GM21390 (cell line): Measurements from ENCODE around the gene TNFRSF19.
"Not testable (repeated sequence)": the region's sequence is repeated elsewhere in the genome, so short reads cannot be mapped to it uniquely, and the experiment has no call there.

Source experiments
- ATAC-seq: cut with Tn5 transposase; IDR thresholded peaks from one replicate; pipeline ENCODE4 v1.9.1; 2021; ENCODE audit not compliant: unreplicated experiment

Gene TNFRSF19

DNA sequence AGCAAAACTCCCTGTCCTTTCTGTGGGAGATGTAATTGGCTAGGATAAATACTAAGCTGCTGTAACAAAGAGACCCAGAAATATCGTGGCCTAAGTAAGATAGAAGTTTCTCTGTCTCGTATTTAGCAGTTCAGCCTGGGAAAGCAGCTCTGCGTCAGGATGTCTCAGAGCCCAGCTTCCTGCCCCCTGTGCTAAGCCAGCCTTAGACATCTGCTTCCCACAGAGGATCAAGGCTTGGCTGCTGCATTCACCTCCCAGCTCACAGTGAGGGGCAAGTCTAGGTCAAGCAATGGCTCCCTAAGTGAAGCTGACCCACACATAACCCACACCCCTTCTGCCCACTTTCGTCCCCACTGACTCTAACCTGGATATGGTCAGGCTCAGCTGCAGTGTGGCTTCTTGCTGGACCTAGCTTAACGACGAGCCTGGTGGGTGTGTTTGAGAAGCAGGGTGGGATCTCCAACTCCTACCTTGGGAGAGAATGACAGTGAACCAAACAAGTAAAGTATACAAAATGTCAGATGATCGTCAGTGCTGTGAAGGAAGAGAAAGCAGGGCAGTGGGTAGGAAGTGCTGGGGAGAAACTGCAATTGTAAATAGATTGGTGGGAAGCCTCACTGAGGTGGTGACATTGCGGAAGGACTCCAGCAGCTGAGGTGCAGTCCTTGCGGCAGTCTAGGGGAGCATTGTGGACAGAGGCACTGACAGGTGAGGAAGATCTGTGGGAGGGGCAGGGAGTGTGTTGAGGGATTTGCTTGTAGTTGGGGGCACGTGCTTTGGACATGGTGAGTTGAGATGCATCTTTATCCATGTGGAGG, 82.9 kb downstream of the TNFRSF19 start:
- ATAC-seq: no peak

DNA sequence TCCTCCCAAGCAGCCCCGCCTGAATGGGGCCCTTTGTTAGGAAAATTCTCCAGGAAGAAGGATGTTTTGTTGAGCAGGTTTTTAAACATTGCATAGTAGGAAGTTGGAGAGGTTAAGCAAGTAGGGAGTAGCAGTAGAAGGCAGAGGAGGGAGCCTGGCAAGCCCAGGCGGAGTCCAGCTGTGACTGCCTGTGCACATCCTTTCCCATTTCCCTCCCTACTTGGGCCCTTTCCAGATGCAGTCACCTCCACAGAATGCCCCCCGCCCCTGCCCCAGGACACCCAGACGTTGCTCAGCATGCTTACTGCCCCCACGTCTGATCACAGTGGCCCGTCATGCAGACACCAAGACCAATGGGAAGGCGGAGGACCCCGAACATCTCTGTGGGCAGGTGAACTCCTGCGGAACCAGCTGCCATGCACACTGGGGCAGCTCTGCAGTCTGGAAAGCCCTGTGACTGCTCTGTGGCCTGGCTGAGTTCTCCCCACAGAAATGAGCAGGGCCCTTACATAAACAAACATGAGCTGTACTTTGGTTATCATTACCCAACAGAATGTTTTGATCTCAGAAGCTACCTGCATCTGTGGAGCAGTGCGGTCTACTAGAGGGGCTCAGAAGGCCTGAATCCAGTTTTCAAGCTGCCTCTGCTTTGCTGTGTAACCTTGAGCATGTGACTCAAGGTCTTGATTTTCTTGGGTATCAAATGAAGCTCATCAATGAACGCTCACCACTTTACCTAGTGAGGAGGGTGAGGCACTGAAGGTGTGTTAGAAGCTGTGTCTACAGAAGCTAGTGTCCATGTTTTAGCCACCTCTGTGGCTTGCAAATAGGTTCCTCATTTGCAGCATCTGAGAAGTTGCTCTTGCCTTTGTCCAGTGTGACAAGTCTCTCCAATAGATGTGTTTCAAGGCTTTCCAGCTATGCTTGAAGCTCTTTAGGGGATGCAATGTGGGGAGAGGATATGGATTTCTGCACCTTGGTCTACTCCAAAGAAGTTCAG, 84.2 kb downstream of the TNFRSF19 start:
- no peak for ATAC-seq

DNA sequence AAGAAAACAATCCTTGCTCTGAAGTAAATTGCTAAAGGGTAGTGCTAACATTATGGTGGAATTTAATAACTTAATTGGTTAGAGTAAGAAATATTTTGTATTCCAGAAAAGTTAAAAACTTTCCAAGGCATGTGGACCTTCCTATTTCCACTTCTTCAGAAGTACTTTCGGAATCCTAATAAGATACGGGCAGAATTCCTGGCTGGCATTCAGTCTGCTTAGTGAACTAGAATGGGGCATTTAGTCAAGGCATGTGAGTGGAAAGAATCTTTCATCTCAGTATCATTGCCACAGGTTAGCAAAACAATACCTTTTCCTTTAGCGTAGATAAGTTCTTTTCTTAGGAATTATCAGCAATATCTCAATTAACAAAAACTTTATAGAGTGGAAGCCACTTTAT, 85.1 kb downstream of the TNFRSF19 start:
- ATAC-seq: no peak

DNA sequence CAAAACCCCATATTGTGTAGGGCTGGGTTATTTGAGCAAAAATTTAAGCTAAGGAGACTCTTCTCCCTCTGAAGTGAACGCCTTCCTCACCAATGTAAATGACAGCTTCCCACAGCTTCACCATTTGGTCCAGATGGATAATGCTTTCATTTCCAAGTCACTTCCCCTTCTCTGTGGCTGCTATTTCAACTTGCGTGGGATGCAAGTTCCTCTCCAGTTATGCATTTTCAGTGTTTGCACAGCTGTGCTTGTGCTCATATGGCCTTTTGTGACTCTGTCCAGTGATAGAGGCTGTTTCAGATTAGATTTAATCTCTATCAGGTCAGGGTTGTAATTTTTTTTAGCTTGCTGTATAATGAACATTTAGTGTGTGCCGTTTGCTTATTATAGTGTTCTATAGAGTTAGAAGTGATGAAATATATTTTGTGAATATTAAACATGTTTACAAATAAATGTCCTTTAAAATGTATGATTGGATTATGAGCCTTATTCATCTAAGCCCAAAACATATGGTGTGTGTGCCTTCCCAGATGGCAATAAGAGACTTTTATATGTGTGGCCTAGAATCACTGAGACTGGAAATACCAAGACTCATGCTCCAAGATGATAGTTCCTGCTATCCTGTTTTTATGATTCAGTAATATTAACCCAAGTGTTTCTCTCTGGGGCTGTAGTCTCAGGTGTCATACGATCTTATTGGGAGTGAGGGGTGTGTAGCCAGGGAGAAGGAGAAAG, 86.6 kb downstream of the TNFRSF19 start:
- no peak for ATAC-seq

DNA sequence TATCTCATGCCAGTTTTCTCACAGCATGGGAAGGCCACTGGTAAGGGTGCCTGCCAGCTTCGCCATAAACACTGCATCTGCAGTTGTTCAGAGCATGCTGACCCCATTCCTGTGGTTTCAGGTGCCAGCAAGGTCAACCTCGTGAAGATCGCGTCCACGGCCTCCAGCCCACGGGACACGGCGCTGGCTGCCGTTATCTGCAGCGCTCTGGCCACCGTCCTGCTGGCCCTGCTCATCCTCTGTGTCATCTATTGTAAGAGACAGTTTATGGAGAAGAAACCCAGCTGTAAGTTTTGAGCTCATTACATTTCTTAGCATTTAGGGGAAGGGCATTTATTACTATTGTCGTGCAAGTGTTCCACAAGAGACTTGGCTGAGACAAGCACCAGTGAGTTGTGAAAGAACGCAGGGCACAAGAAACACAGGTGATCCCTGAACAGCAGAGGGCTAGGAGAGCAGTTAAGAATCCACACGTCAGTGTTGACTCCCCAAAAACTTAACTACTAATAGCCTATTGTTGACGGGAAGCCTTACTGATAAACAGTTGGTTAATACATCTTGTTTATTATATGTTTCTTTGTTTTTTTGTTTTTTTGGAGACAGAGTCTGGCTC, 88.8 kb downstream of the TNFRSF19 start:
- ATAC-seq: no peak

DNA sequence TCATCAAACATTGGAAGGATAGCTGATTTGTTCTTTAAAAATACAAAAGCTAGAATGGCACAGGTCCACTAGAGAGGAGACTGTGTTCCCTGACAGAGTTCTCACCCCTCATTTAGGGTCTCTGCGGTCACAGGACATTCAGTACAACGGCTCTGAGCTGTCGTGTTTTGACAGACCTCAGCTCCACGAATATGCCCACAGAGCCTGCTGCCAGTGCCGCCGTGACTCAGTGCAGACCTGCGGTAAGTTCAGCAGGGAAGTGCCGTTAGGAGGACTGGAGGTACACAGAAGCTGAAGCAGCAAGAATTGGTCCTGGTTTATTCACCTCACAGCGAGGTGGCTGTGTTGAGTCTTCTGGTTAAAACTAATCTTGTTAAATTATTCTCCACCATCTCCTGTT, 90.0 kb downstream of the TNFRSF19 start:
- ATAC-seq: no peak

DNA sequence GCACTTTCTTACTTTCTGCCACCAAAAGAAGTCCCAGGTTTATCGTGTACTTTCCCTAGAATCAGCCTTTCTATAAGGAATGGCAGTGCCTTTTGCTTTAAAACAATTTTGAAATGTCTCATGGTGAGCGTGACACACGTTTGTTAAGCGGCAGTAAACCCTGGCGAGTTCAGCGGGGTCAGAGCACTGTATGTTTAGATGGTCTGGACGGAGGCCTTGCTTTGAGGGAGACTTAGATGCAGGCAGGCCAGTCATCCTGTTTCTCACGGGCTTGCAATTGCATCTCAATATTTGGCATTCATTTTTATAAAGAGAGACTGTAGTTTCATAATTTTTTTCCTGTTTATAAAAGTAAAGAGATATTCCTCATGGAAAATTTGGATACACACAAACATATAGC, 96.4 kb downstream of the TNFRSF19 start:
- ATAC-seq: no peak

DNA sequence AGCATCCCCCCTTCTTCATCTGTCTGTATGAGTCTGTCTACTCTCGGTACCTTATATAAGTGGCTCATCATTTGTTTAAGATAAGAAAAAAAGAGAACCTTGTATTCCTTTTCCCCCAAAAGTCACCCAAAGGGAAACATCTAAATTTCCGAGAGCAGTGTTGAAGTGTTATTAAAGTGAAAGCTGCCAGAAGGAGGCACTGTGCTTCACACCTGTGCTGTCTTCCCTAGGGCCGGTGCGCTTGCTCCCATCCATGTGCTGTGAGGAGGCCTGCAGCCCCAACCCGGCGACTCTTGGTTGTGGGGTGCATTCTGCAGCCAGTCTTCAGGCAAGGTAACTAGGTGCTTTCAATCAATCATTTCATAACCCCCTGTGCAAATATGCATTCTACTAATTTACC, 97.5 kb downstream of the TNFRSF19 start:
- ATAC-seq: no peak

DNA sequence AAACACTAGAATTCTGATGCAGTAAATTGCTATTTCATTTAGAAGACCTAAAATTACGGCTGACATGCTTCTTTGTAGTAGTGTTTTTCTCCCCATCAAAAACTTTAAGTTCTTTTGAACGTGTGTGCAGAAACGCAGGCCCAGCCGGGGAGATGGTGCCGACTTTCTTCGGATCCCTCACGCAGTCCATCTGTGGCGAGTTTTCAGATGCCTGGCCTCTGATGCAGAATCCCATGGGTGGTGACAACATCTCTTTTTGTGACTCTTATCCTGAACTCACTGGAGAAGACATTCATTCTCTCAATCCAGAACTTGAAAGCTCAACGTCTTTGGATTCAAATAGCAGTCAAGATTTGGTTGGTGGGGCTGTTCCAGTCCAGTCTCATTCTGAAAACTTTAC, 98.3 kb downstream of the TNFRSF19 start:
- ATAC-seq: no peak

DNA sequence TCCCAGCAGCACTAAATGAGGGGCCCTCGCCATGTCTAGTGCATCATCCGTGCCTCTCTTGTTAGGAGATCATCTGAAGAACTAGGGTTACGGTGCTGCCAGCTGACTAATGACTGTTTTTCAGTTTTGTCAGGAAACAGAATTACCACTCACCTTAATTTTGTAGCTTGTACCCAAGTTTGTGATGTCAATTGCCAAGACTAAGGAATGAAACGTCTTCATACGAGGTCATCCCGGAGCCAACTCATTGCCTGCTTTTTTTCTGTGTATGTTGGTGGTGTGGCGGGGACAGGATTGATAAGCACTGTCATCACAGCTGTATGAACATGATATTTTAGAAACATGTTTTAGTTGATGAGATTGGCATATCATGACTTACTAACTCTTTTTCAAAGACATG, 100.6 kb downstream of the TNFRSF19 start:
- ATAC-seq: no peak

DNA sequence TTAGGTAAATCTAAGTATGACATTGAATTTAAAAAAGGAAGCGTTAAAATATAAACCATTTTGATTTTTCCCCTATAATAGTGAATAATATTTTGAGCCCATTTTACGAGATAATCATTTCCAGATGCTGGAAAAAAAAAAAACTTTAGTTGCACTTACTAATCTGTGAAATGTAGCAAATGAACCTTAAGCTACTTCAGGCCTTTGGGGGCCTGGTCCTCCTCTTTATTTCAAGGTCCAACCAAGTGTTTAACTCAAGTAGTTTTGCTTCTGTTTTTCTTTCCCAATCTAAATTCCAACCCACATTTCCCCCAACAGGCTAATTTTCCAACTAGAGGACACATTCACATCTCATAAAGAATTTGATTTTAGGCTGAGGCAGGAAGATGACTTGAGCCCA, 101.2 kb downstream of the TNFRSF19 start:
- ATAC-seq: no peak

DNA sequence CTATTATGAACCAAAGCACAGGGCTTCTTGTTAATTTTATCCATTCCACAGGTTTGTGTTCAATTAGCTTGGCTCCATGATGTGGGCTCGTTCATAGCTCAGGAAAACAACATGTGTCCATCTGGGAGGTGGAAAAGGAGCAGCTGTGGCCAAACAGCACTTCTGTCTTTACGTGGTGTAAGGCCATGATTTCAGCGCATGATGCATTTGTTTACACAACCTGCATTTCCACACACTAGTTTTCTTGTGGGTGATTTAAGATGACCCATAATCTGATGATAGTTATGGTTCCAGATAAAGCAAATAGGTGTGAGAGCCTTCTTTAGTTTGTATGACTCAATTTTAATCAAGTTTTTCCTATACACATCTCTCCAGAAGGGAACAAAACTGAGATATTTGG, 101.7 kb downstream of the TNFRSF19 start:
- no peak for ATAC-seq

DNA sequence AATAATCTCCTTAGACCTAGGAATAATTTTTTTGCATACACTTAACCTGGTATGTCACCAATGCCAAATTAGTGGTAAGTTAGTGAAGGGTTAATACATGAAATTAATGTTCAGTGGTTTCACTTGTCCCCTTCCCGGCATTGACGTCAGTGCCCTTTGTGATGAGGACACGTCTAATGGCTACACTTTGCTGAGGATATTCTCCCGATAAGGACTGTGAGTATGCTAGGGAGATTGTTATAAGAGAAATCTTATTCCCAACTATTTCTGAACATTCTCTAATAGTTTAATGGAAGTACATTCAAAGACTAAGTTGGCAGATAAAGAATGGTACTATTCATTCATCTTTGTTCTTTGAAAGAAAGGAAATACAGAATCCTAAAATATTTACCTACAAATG, 102.4 kb downstream of the TNFRSF19 start:
- no peak for ATAC-seq

DNA sequence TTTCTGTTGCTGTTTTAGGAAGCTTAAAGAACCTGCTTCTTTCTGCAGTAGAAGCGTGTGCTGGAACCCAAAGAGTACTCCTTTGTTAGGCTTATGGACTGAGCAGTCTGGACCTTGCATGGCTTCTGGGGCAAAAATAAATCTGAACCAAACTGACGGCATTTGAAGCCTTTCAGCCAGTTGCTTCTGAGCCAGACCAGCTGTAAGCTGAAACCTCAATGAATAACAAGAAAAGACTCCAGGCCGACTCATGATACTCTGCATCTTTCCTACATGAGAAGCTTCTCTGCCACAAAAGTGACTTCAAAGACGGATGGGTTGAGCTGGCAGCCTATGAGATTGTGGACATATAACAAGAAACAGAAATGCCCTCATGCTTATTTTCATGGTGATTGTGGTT, 103.1 kb downstream of the TNFRSF19 start:
- ATAC-seq: no peak

DNA sequence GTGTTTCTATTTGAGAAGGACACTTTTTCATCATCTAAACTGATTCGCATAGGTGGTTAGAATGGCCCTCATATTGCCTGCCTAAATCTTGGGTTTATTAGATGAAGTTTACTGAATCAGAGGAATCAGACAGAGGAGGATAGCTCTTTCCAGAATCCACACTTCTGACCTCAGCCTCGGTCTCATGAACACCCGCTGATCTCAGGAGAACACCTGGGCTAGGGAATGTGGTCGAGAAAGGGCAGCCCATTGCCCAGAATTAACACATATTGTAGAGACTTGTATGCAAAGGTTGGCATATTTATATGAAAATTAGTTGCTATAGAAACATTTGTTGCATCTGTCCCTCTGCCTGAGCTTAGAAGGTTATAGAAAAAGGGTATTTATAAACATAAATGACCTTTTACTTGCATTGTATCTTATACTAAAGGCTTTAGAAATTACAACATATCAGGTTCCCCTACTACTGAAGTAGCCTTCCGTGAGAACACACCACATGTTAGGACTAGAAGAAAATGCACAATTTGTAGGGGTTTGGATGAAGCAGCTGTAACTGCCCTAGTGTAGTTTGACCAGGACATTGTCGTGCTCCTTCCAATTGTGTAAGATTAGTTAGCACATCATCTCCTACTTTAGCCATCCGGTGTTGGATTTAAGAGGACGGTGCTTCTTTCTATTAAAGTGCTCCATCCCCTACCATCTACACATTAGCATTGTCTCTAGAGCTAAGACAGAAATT, 103.8 kb downstream of the TNFRSF19 start:
- ATAC-seq: no peak

DNA sequence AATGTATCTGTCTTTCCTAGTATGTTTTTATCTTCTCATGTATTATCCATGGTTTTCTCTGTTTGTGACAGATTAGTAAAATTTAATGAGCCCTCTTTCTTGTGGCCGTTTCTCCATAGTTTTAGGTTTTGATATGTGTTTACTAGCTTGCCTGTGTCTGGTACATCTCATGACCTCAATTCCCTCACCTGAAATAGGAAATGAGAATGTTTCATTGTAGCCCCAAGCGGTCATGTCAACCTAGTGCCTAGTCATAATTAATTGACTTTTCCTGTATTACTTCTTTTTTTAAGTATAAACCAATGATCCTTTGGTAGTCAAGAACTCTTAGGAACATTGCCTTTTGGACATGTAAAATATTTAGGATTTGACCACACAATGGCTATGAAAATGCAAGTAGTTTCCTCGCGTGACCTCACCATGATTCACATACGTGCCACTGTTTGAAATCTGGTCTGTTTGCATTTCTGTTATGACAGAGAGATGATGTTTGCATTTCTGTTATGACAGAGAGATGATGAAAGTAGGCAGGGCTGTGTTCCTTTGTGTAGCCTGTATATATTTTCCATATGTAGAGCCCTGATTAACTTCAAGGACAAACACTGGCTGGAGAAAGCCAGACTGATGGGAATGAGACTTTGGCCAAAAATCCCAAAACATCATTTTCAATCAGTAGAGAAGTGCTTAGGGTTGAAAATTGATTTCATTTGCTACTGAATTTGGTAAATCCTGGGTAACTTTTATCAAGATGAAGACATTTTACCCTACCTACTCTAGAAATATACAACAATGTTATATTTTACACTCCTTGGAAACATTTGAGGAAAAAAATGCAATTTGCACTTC, 104.8 kb downstream of the TNFRSF19 start:
- no peak for ATAC-seq

DNA sequence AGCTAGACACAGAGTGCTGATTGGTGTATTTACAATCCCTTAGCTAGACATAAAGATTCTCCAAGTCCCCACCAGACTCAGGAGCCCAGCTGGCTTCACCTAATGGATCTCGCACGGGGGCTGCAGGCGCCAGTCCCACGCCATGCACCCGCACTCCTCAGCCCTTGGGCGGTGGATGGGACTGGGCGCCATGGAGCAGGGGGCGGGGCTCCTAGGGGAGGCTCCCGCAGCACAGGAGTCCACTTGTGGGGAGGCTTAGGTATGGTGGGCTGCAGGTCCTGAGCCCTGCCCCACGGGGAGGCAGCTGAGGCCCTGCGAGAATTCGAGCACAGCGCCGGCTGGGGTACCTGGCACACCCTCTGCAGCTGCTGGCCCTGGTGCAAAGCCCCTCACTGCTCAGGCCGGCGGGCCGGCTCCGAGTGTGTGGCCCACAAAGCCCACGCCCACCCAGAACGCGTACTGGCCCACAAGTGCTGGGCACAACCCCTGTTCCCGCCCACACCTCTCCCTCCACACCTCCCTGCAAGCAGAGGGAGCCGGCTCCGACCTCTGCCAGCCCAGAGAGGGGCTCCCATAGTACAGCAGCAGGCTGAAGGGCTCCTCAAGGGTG, 107.6 kb downstream of the TNFRSF19 start:
- ATAC-seq: not testable (repeated sequence)

DNA sequence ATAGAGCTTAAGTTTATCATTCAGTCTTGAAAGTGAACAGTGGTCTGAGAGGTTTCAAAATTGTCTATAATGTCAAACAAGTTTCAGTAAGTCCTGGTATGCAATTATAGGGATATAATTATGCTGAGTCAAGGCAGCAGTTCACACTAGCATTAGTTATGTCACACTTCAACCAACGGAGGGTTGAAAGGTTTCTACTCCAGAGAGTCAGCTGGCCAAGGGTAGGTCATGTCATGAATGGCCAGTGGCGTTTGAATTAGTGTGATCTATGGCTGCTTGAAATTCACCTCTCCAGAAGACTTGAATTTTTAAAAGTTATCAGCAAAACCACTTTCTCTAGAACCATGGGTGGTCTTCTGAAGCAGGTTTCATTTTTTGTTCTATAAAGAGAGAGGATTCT, 108.6 kb downstream of the TNFRSF19 start:
- ATAC-seq: no peak

DNA sequence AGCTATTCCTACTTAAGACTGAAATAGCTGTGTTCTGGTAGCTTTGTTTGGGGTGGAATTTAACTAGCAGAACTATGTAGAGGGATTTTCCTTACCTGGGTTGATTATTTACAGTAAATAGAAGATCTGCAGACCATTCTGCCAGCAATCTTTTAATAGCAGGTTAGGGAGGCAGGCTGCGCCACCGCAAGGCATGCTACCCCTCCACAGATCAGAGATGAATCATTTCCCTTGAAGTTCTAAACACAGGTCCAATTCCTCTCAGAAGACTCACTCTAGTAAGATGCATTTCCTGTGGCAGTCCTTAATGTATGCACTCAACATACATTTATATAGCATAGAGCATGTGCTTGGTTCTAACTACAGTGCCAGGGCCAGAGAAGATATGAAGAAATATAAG, 109.0 kb downstream of the TNFRSF19 start:
- no peak for ATAC-seq
